ENCODE measurements around the gene FAM219B. TPM values are rescaled to one million over a fixed set of nuclear protein-coding genes. Genes with fewer than 3 reads are reported as not detected.
A peak's percentile ranks its signal among the peaks of the same experiment; 100 is the strongest.

The FAM219B gene
- total and polyA plus RNA-seq, 4 donors: 7.5 to 15.6 (median 12.2) TPM

DNA sequence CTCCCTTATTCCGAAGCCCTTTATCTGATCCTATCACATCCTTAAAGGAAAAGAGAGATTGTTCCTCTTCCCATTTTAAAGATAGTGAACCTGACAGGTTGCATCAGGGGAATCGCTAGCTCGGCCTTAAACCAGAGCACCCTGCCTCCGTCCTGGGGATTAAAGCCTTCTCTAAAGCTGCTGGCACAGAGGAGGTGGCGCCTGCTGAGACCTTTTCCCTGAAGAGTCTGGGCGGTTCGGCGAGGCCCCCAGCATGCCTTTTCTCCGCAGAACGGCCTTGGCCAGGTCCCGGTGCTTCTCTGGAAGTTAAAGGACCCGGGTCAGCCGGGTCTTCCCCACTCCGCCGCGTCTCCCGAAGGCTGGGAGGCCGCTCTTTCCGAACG lies 593 bp downstream of the FAM219B start:
- peaks cover 3 to 22% (median 20%) of the 10 kb centered on the region in 4 donors for H3K4me1 ChIP-seq (ENCODE audit: control insufficient read depth in 4 of 4, insufficient read depth in 4 of 4, low read length in 3 of 4)
- no peak for DNase-seq (ENCODE audit: low spot score)
- under 1% methylated on average over 20 of the region's 20 CpGs for WGBS

GRCh38 chr15:74904190-74904805 lies 2.4 kb downstream of the FAM219B start:
- Histone ChIP-seq H3K9ac (ENCODE audit: low read depth in 1 of 2, low read length in 2 of 2) (no peak overlapping the region), H3K4me3 (ENCODE audit: low read depth in 1 of 3, low read length in 3 of 3) (no peak overlapping the region), H3K27ac (ENCODE audit: low read depth in 1 of 2, low read length in 2 of 2) (no peak overlapping the region), H3K9me3 (ENCODE audit: control insufficient read depth in 4 of 4, low read length in 3 of 4) (no peaks in the 10 kb centered on the region), H3K4me1 (ENCODE audit: control insufficient read depth in 4 of 4, insufficient read depth in 4 of 4, low read length in 3 of 4) (peaks cover 3 to 22% (median 20%) of the 10 kb centered on the region in 4 donors), H3K36me3 (ENCODE audit: control insufficient read depth in 4 of 4, insufficient read depth in 3 of 4, low read depth in 1 of 4, low read length in 3 of 4) (peaks cover 0 to 31% (median 15%) of the 10 kb centered on the region in 4 donors), H3K27me3 (ENCODE audit: control insufficient read depth in 4 of 4, insufficient read depth in 4 of 4, low read length in 3 of 4) (no peaks in the 10 kb centered on the region)
- TF ChIP-seq GABPA (IDR thresholded peaks at IDR 0.05 in 1 of 2, conservative IDR thresholded peaks at IDR 0.05 in 1 of 2) (no peak), MAX (IDR thresholded peaks at IDR 0.05) (no peak), JUND (IDR thresholded peaks at IDR 0.05) (no peak), RXRA (IDR thresholded peaks at IDR 0.05) (no peak), HNF4A (conservative IDR thresholded peaks at IDR 0.05) (no peak), FOXA1 (IDR thresholded peaks at IDR 0.05) (no peak), HNF4G (IDR thresholded peaks at IDR 0.05) (no peak), TAF1 (conservative IDR thresholded peaks at IDR 0.05) (no peak), SP1 (IDR thresholded peaks at IDR 0.05) (no peak), RAD21 (IDR thresholded peaks at IDR 0.05) (no peak), EGR1 (IDR thresholded peaks at IDR 0.05; ENCODE audit: low read depth in 2 of 2) (no peak), NR2F2 (IDR thresholded peaks at IDR 0.05) (no peak), CTCF (IDR thresholded peaks at IDR 0.05; ENCODE audit: low read depth, low read length, missing input control) (no peak), ATF3 (IDR thresholded peaks at IDR 0.05) (no peak), YY1 (IDR thresholded peaks at IDR 0.05) (no peak), FOXA2 (IDR thresholded peaks at IDR 0.05) (no peak)
- TF ChIP-seq, protein P1, sequence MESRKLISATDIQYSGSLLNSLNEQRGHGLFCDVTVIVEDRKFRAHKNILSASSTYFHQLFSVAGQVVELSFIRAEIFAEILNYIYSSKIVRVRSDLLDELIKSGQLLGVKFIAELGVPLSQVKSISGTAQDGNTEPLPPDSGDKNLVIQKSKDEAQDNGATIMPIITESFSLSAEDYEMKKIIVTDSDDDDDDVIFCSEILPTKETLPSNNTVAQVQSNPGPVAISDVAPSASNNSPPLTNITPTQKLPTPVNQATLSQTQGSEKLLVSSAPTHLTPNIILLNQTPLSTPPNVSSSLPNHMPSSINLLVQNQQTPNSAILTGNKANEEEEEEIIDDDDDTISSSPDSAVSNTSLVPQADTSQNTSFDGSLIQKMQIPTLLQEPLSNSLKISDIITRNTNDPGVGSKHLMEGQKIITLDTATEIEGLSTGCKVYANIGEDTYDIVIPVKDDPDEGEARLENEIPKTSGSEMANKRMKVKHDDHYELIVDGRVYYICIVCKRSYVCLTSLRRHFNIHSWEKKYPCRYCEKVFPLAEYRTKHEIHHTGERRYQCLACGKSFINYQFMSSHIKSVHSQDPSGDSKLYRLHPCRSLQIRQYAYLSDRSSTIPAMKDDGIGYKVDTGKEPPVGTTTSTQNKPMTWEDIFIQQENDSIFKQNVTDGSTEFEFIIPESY (IDR thresholded peaks at IDR 0.05): no peak
- TF ChIP-seq, protein P2, sequence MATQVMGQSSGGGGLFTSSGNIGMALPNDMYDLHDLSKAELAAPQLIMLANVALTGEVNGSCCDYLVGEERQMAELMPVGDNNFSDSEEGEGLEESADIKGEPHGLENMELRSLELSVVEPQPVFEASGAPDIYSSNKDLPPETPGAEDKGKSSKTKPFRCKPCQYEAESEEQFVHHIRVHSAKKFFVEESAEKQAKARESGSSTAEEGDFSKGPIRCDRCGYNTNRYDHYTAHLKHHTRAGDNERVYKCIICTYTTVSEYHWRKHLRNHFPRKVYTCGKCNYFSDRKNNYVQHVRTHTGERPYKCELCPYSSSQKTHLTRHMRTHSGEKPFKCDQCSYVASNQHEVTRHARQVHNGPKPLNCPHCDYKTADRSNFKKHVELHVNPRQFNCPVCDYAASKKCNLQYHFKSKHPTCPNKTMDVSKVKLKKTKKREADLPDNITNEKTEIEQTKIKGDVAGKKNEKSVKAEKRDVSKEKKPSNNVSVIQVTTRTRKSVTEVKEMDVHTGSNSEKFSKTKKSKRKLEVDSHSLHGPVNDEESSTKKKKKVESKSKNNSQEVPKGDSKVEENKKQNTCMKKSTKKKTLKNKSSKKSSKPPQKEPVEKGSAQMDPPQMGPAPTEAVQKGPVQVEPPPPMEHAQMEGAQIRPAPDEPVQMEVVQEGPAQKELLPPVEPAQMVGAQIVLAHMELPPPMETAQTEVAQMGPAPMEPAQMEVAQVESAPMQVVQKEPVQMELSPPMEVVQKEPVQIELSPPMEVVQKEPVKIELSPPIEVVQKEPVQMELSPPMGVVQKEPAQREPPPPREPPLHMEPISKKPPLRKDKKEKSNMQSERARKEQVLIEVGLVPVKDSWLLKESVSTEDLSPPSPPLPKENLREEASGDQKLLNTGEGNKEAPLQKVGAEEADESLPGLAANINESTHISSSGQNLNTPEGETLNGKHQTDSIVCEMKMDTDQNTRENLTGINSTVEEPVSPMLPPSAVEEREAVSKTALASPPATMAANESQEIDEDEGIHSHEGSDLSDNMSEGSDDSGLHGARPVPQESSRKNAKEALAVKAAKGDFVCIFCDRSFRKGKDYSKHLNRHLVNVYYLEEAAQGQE (IDR thresholded peaks at IDR 0.05): no peak
- WGBS: 96% methylated on average over 7 of the region's 7 CpGs
- DNase-seq (ENCODE audit: low spot score): no peak

More for the DNA sequence above, 593 bp downstream of the FAM219B start:
- H3K9me3 ChIP-seq (ENCODE audit: control insufficient read depth in 4 of 4, low read length in 3 of 4): no peaks in the 10 kb centered on the region
- H3K27ac ChIP-seq (ENCODE audit: low read depth in 1 of 2, low read length in 2 of 2): peak overlapping the region; percentile 83 to 90
- peak overlapping the region; percentile 67 to 94 (median 80) for H3K4me3 ChIP-seq (ENCODE audit: low read depth in 1 of 3, low read length in 3 of 3)
- peak overlapping the region; percentile 54 to 79 for H3K9ac ChIP-seq (ENCODE audit: low read depth in 1 of 2, low read length in 2 of 2)
- TF ChIP-seq MAX (IDR thresholded peaks at IDR 0.05): no peak
- TF ChIP-seq NR2F2 (IDR thresholded peaks at IDR 0.05): no peak
- H3K36me3 ChIP-seq (ENCODE audit: control insufficient read depth in 4 of 4, insufficient read depth in 3 of 4, low read depth in 1 of 4, low read length in 3 of 4): peaks cover 0 to 17% (median 7%) of the 10 kb centered on the region in 4 donors
- H3K27me3 ChIP-seq (ENCODE audit: control insufficient read depth in 4 of 4, insufficient read depth in 4 of 4, low read length in 3 of 4): no peaks in the 10 kb centered on the region

All from liver (tissue), 9 donors.